Stimulated activated CD4-positive, alpha-beta T cell treated with anti-CD3 and anti-CD28 coated beads, Interleukin-15, amount 100 ng/mL, for 48 hours (primary cell): ENCODE data around the gene NRM.
"Not testable (repeated sequence)": the region's sequence is repeated elsewhere in the genome, so short reads cannot be mapped to it uniquely, and the experiment has no call there.

Experiments
- DNase-seq, 2 donors: peaks; one replicate each; pipeline ENCODE4 v3.0.0-alpha.2; 2020; ENCODE audit warnings: low read depth in 2 of 2

Gene NRM

GRCh38 chr6:30690403-30691207 lies at the start of gene NRM:
NRM (minus strand) TSS chr6:30690984; CDS start chr6:30690974, 10 bp downstream.
- DNase-seq, result peak; percentile 38 to 74

- DNase-seq, result no peak
Measured at GRCh38 chr6:30740540-30740870, 49.7 kb upstream of the NRM start.

- no peak for DNase-seq
Measured at GRCh38 chr6:30738532-30738931, 47.7 kb upstream of the NRM start.

GRCh38 chr6:30735668-30736314 lies 45.0 kb upstream of the NRM start:
- DNase-seq, result no peak

- no peak for DNase-seq
Measured at GRCh38 chr6:30732237-30732943, 41.6 kb upstream of the NRM start.

GRCh38 chr6:30730601-30731435 lies 40.0 kb upstream of the NRM start:
- peak; percentile 82 to 86 for DNase-seq

- DNase-seq, result no peak
Measured at GRCh38 chr6:30727920-30728553, 37.3 kb upstream of the NRM start.

GRCh38 chr6:30726506-30727413 lies 36.0 kb upstream of the NRM start:
- no peak for DNase-seq

- no peak for DNase-seq
Measured at GRCh38 chr6:30725713-30726505, 35.1 kb upstream of the NRM start.

GRCh38 chr6:30724906-30725667 lies 34.3 kb upstream of the NRM start:
- no peak for DNase-seq

- not testable (repeated sequence) for DNase-seq
Measured at GRCh38 chr6:30723843-30724741, 33.3 kb upstream of the NRM start.

- DNase-seq, result not testable (repeated sequence)
Measured at GRCh38 chr6:30723159-30723842, 32.5 kb upstream of the NRM start.

- DNase-seq, result peak in 1 of 2 donors; percentile 75
Measured at GRCh38 chr6:30722280-30723112, 31.7 kb upstream of the NRM start.

- not testable (repeated sequence) for DNase-seq
Measured at GRCh38 chr6:30722025-30722279, 31.2 kb upstream of the NRM start.

GRCh38 chr6:30721198-30722024 lies 30.6 kb upstream of the NRM start:
- DNase-seq, result peak; percentile 90 to 95
